ENCODE data around the gene VPS26A.

The VPS26A gene

DNA sequence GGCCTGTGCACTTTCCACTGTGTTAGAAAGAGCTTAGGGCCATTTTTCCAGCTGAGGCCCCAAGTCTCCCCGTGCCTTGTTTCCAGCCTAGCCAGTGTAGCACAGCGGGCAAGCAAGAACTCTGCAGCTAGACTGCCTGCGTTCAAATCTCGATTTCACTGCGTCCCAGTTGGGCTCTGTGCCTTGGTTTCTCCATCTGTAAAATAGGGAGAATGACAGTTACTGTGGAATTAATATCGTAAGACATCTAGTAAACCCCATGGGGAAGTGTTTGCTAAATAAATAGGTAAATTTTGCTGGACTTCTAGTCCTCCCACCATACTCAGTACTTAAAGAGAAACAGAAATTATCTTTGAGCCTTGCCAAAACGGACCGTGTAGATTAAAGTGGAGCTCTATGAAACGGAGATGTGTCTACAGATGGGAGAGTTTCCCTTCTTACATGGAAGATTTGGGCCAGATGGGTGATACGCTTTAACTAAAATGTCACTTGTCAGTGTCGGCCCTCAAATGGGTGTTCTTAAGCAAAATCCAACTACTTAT is 92.7 kb downstream of the VPS26A start:
- no peaks in the 10 kb centered on the region for H3K27me3 Mint-ChIP-seq
- H3K9me3 Mint-ChIP-seq = no peaks in the 10 kb centered on the region
- H3K4me3 Mint-ChIP-seq = no peak overlapping the region
- H3K36me3 Mint-ChIP-seq (ENCODE audit: low read depth) = no peaks in the 10 kb centered on the region
- H3K27ac Mint-ChIP-seq = no peak overlapping the region
- H3K4me1 Mint-ChIP-seq (ENCODE audit: low read depth) = peaks cover 30% of the 10 kb centered on the region

GRCh38 chr10:69217119-69217754 is 93.3 kb downstream of the VPS26A start:
- H3K36me3 Mint-ChIP-seq (ENCODE audit: low read depth) = no peaks in the 10 kb centered on the region
- H3K27ac Mint-ChIP-seq = no peak overlapping the region
- H3K27me3 Mint-ChIP-seq = no peaks in the 10 kb centered on the region
- peaks cover 36% of the 10 kb centered on the region for H3K4me1 Mint-ChIP-seq (ENCODE audit: low read depth)
- H3K4me3 Mint-ChIP-seq = no peak overlapping the region
- no peaks in the 10 kb centered on the region for H3K9me3 Mint-ChIP-seq

- Mint-ChIP-seq H3K27me3 (no peaks in the 10 kb centered on the region), H3K4me3 (no peak overlapping the region), H3K36me3 (ENCODE audit: low read depth) (no peaks in the 10 kb centered on the region), H3K4me1 (ENCODE audit: low read depth) (peaks cover 43% of the 10 kb centered on the region), H3K27ac (no peak overlapping the region), H3K9me3 (no peaks in the 10 kb centered on the region)
Measured at GRCh38 chr10:69218831-69219230, 94.9 kb downstream of the VPS26A start.

- Mint-ChIP-seq H3K4me3 (no peak within 1 kb of the TSS), H3K27me3 (no peaks in the 10 kb centered on the region), H3K9me3 (no peaks in the 10 kb centered on the region), H3K36me3 (ENCODE audit: low read depth) (no peaks in the 10 kb centered on the region), H3K27ac (no peak within 1 kb of the TSS), H3K4me1 (ENCODE audit: low read depth) (peaks cover 38% of the 10 kb centered on the region)
Measured at GRCh38 chr10:69220041-69220451, 96.1 kb downstream of the VPS26A start, which contains the start of gene HKDC1. HKDC1 (plus strand) TSS chr10:69220332; CDS start chr10:69220436, 104 bp downstream.

- Mint-ChIP-seq H3K36me3 (ENCODE audit: low read depth) (no peaks in the 10 kb centered on the region), H3K9me3 (no peaks in the 10 kb centered on the region), H3K4me1 (ENCODE audit: low read depth) (peaks cover 38% of the 10 kb centered on the region), H3K4me3 (no peak overlapping the region), H3K27ac (no peak overlapping the region), H3K27me3 (no peaks in the 10 kb centered on the region)
Measured at GRCh38 chr10:69220507-69220906, 96.5 kb downstream of the VPS26A start.

Data from stimulated activated naive CD8-positive, alpha-beta T cell treated with anti-CD3 and anti-CD28 coated beads, Interleukin-15, Interleukin-2, amounts not matched to agents 100 ng/mL and 50 ng/mL, for 24 hours (primary cell).